ENCODE results near the gene CDH9.

- no peak for TF ChIP-seq ELF4 (IDR thresholded peaks at IDR 0.05)
- no peak for TF ChIP-seq SP1 (IDR thresholded peaks at IDR 0.05)
- no peak for TF ChIP-seq HDGF (IDR thresholded peaks at IDR 0.05; ENCODE audit: borderline replicate concordance)
- TF ChIP-seq, protein P1, sequence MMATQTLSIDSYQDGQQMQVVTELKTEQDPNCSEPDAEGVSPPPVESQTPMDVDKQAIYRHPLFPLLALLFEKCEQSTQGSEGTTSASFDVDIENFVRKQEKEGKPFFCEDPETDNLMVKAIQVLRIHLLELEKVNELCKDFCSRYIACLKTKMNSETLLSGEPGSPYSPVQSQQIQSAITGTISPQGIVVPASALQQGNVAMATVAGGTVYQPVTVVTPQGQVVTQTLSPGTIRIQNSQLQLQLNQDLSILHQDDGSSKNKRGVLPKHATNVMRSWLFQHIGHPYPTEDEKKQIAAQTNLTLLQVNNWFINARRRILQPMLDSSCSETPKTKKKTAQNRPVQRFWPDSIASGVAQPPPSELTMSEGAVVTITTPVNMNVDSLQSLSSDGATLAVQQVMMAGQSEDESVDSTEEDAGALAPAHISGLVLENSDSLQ (IDR thresholded peaks at IDR 0.05), result no peak
- no peak for TF ChIP-seq FOXM1 (IDR thresholded peaks at IDR 0.05; ENCODE audit: borderline replicate concordance)
- TF ChIP-seq FOXK2 (IDR thresholded peaks at IDR 0.05), result no peak
Observed at GRCh38 chr5:26869781-26870180, 168.6 kb downstream of the CDH9 start.

Measured in HEK293T (cell line).